ENCODE data around the gene NUAK2. TPM values are rescaled to one million over a fixed set of nuclear protein-coding genes. Genes with fewer than 3 reads are reported as not detected.
"Not testable (repeated sequence)": the region's sequence is repeated elsewhere in the genome, so short reads cannot be mapped to it uniquely, and the experiment has no call there.

Gene NUAK2
- total RNA-seq (2014; rRNA removed; shearing (Covaris generic)), result 0.92 and 1.0 TPM in 2 replicates

GRCh38 chr1:205321162-205321958 is at the start of gene NUAK2:
Gene NUAK2, minus strand, starts transcription at chr1:205321745. Its CDS starts 117 bp downstream, at chr1:205321628.
- peak; percentile 67 for DNase-seq (ENCODE audit: low spot score)

GRCh38 chr1:205370780-205371179 is 49.2 kb upstream of the NUAK2 start:
- DNase-seq (ENCODE audit: low spot score), result no peak

DNA sequence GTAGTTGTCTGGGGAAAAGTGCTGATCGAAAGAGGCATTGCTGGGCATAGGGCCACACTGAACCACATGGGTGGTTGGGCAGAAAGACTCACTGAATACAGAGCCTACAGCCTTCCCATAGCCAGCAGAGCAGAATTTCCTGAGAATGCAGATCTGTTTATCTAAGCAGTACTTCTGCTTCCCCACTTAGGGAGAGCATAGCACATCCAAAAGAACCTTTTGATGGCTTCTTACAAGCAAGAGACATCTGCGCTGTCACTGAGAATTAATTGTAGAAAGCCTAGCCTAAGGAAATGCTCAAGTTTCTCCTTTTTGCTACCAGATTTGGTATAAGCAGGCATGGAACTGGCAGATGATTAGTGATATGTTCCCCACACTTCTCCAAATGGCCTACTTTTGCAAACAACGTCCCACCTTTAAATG is 48.2 kb upstream of the NUAK2 start:
- DNase-seq (ENCODE audit: low spot score), result no peak

DNA sequence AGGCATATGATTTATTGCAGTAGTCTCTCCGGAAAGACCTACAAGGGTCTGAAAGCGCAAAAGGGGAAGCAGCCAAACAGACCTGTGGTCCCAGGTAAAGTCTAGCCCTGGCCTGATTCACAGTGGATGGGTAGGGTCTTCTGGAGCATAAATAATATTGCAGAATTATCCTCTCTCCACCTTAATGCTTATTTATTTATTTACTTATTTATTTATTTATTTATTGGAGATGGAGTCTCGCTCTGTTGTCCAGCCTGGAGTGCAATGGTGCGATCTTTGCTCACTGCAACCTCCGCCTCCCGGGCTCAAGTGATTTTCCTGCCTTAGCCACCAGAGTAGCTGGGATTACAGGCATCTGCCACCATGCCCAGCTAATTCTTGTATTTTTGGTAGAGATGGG is 46.9 kb upstream of the NUAK2 start:
- DNase-seq (ENCODE audit: low spot score), result no peak

- no peak for DNase-seq (ENCODE audit: low spot score)
Observed at GRCh38 chr1:205365945-205366463, 44.5 kb upstream of the NUAK2 start.

- not testable (repeated sequence) for DNase-seq (ENCODE audit: low spot score)
Observed at GRCh38 chr1:205365086-205365485, 43.5 kb upstream of the NUAK2 start.

- DNase-seq (ENCODE audit: low spot score), result no peak
Observed at GRCh38 chr1:205360891-205361290, 39.3 kb upstream of the NUAK2 start.

- no peak for DNase-seq (ENCODE audit: low spot score)
Observed at GRCh38 chr1:205359771-205360565, 38.4 kb upstream of the NUAK2 start.

DNA sequence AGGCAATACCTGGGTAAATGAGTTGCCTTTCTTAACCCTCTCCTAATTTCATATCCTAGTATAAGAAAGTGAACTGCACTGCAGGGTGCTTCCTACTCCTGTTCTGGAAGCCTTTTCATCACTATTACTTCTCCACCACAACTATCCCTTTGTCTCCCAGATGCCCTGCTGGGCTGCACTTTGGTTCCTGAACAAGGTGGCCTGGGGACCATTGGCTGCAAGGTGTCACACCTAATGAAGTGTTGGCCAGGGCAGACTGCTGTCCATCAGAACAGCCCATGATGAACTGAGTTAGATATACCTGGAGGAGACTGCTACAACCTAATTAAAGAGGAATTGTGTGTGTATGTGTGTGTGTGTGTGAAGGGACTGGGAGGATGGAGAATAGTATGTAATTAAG is 37.0 kb upstream of the NUAK2 start:
- no peak for DNase-seq (ENCODE audit: low spot score)

DNA sequence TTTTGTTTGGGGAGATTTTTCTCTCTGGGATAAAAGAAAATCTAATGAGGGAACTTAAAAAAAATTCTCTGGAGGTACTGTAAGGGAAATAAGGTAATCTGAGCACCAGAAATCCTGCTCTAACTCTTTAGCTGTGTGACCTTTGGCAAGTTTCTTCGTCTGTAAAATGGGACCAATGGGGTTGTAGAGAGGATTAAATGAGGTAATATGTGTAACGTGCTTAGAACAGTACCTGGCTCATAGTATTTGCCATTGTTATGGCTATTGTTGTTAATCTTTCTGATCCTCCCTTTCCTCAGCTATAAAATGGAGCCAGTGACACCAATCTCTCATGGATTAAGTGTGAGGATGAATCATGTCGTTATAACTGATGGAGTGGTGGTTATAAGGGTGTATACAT is 36.0 kb upstream of the NUAK2 start:
- no peak for DNase-seq (ENCODE audit: low spot score)

- DNase-seq (ENCODE audit: low spot score), result no peak
Observed at GRCh38 chr1:205356440-205357139, 35.0 kb upstream of the NUAK2 start, which contains the start of gene KLHDC8A. Gene KLHDC8A, minus strand, starts transcription at chr1:205356922. Its CDS starts 13,318 bp downstream, at chr1:205343604.

- peak; percentile 39 for DNase-seq (ENCODE audit: low spot score)
Observed at GRCh38 chr1:205355075-205355453, 33.5 kb upstream of the NUAK2 start.

DNA sequence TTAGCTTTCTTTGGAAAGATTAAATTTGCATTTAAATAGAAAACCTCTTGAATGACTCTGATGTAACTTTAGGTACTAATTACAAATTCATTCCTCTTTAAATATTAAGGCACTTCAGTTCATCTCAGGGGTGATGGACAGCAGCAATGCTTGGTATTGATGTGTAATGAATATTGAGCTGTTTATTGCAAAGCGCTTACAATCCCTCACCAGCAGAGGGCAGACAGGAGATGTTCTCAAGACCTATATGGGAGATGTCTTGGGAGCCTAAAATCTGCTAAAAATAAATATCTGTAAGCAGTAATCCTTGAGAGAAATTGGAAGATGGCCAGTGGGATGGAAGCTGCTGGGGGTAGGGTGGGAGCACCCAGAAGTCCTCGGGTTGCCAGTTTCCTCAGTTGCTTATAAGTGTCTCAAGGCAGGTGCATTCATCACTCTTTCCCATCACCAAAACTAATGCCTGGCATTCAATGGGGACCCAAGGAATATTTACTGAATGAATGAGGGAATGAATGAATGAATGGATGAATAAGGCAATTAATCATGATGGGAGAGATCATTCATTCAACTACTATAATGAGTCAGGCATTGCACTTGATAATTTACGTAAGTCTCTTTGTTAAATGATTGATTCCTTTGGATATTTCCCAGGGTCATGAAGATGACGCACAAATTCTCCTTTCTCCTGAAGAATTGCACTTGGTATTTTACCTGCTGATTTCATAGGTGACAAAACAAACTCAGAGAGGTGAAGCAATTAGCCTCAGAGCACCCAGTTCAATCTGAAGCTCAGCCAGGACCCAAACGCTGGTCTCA is 32.9 kb upstream of the NUAK2 start:
- peak; percentile 58 for DNase-seq (ENCODE audit: low spot score)

GRCh38 chr1:205353612-205354011 is 32.1 kb upstream of the NUAK2 start:
- no peak for DNase-seq (ENCODE audit: low spot score)

- no peak for DNase-seq (ENCODE audit: low spot score)
Observed at GRCh38 chr1:205353191-205353590, 31.6 kb upstream of the NUAK2 start.

DNA sequence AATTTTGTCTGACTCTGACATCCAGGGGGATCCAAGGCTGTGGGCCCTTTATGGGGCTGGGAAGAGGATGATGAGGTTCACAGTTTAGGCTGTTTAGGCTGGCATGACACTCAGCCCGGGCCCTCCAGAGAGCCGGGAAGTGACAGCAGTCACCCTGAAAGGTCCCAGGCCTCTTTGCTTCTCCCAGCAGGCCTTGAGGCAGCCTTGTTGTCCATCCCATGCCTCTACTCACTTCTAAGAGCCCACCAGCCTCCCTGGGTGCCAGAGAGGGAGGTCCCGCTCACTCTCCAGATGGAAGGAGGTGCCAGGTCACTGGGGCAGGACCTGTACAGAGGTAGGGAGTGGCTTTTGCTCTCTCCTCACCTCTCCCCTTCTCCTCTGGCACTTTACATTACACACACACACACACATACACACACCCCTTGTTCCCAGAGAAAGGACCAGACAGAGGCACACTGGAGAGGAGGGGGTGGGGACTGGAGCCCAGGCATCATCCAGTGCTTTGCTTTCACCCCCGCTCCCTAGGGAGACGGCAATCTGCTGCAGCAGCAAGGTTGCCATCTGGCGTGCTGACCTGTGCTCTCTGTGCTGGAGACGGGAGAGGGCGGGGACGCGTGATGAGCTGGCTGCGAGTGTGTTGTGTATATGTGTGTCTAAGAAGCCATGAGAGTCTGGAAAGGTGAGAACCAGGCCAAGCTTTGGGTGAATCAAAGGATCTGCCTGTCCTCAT is 30.6 kb upstream of the NUAK2 start:
- DNase-seq (ENCODE audit: low spot score), result peak; percentile 37

DNA sequence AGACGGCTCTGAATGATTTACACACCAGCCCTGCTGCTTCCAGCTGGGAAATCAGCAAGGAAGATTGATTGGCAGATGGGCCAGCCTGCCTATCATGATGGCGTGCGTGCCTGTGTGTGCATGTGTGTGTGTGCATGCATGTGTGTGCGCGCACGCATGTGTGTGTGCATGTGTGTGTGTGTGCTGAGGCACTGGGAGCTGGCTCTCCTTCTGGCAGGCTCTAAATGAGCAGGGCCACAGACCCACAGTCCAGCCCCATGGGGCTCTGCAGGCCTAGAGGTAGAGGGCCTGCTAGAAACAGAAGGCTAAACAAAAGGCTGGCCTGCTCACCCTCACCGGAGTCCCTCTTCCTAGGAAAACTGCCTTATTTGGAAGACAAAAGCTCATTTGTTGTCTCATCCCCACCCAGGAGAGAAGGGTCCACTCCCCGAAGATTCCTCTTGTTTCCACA is 29.2 kb upstream of the NUAK2 start:
- DNase-seq (ENCODE audit: low spot score), result no peak

- DNase-seq (ENCODE audit: low spot score), result no peak
Observed at GRCh38 chr1:205350124-205350523, 28.6 kb upstream of the NUAK2 start.

DNA sequence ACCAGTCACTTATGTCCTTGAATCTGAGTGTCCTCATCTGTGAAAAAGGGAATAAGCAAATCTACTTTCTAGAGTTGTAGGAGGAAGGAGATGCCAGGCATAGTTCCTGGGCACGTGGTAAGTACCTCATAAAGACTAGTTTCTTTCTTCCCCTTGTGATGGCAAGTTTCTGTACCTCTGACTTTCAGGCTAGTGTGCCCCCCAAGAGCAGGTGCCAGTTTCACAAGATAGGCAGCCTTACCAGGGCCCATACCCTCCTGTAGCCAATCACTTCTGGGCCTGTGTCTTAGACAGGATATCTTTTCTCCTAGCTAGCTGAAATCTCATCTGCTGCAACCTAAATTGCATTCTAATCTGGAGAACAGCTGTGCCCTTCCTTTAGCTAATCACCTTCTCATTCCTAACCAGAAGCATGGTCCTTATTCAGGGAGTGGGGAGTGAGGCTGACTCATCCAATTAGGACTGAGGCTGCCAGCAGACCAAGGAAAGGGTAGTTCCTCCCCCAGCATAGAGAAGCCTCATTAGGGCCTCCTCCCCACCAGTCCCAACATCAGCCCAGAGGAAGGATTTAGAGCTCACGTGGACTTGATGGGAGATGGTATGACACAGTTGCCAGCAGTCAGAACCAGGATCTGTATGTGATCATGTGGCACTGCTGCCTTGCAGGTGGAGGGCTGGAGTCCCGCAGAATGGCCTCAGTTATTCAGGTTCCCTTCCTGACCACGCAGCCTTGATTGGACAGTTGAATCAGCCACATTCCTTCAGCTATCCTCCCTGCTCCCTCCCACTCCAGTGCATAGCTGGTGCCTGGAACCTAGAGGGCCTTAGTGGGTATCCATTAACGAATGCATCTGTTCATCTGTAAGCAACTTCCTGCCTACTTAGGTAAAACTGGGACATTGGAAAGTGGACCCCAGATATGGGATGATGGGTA is 27.3 kb upstream of the NUAK2 start:
- DNase-seq (ENCODE audit: low spot score), result peak; percentile 36
